HG03060 (cell line): ENCODE results near the gene ADAMTS6.
"Not testable (repeated sequence)": the region's sequence is repeated elsewhere in the genome, so short reads cannot be mapped to it uniquely, and the experiment has no call there.

Experiments
- ATAC-seq: cut with Tn5 transposase; IDR thresholded peaks from one replicate; pipeline ENCODE4 v1.9.1; 2021; ENCODE audit warnings: low read depth, moderate number of reproducible peaks; ENCODE audit not compliant: unreplicated experiment

Gene ADAMTS6

GRCh38 chr5:65204966-65205365, 276.8 kb downstream of the ADAMTS6 start:
- ATAC-seq = no peak

GRCh38 chr5:65203746-65204145, 278.0 kb downstream of the ADAMTS6 start:
- no peak for ATAC-seq

GRCh38 chr5:65199993-65200675, 281.6 kb downstream of the ADAMTS6 start:
- no peak for ATAC-seq

GRCh38 chr5:65198456-65199120, 283.1 kb downstream of the ADAMTS6 start:
- ATAC-seq = no peak

- ATAC-seq = no peak
Measured at GRCh38 chr5:65197531-65198455, 283.9 kb downstream of the ADAMTS6 start.

GRCh38 chr5:65194871-65195270, 286.8 kb downstream of the ADAMTS6 start:
- no peak for ATAC-seq

GRCh38 chr5:65192331-65192730, 289.4 kb downstream of the ADAMTS6 start:
- no peak for ATAC-seq

- ATAC-seq = no peak
Measured at GRCh38 chr5:65191554-65192135, 290.1 kb downstream of the ADAMTS6 start.

- no peak for ATAC-seq
Measured at GRCh38 chr5:65190328-65191053, 291.2 kb downstream of the ADAMTS6 start.

- ATAC-seq = no peak
Measured at GRCh38 chr5:65186646-65187227, 295.0 kb downstream of the ADAMTS6 start.

GRCh38 chr5:65185468-65185867, 296.3 kb downstream of the ADAMTS6 start:
- no peak for ATAC-seq

GRCh38 chr5:65184780-65185179, 296.9 kb downstream of the ADAMTS6 start:
- no peak for ATAC-seq

GRCh38 chr5:65174231-65174630, 307.5 kb downstream of the ADAMTS6 start:
- ATAC-seq = not testable (repeated sequence)

- no peak for ATAC-seq
Measured at GRCh38 chr5:65173130-65173525, 308.6 kb downstream of the ADAMTS6 start.

GRCh38 chr5:65172486-65173129, 309.1 kb downstream of the ADAMTS6 start:
- ATAC-seq = peak; percentile 87

- ATAC-seq = no peak
Measured at GRCh38 chr5:65171645-65172044, 310.1 kb downstream of the ADAMTS6 start.

GRCh38 chr5:65163698-65164097, 318.0 kb downstream of the ADAMTS6 start:
- ATAC-seq = no peak

GRCh38 chr5:65161655-65162054, 320.1 kb downstream of the ADAMTS6 start:
- ATAC-seq = no peak

GRCh38 chr5:65157906-65158603, 323.7 kb downstream of the ADAMTS6 start:
- ATAC-seq = no peak
